GOT3 (cell line): ENCODE data around the gene DDHD1.

Experiments used
- DNase-seq: peaks from one replicate; lab custom pipeline; 2025; ENCODE audit warnings: mixed read lengths; lab: John Stamatoyannopoulos, UW

Gene DDHD1

GRCh38 chr14:53034036-53034435, 119.1 kb downstream of the DDHD1 start:
- no peak for DNase-seq

DNA sequence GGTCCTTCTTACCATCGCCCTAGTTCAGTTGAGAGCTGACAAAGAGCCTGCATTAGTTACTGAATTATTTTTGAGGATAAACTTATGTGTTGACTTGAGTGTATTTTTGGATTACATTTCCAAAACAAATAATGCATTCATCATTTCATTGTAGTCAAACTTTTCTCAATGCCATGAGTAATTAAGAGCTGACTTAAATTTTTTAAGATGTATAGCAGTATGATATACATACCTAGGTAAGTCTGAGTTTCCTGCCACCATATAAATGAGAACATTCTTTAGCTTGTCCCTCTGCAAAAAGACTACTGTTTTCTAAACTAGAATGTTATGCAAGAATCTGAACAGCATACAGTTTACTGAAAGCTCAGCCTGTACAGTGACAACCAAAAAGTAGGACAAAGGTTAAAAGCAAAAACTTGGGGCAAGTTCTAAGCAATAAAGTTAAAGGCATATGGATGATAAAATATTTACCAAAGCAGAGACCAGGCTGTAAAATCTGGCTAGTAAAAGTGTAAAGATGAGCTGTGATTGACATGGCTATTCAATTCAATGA, 120.2 kb downstream of the DDHD1 start:
- no peak for DNase-seq

- no peak for DNase-seq
Measured at GRCh38 chr14:53032161-53032803, 120.8 kb downstream of the DDHD1 start.

DNA sequence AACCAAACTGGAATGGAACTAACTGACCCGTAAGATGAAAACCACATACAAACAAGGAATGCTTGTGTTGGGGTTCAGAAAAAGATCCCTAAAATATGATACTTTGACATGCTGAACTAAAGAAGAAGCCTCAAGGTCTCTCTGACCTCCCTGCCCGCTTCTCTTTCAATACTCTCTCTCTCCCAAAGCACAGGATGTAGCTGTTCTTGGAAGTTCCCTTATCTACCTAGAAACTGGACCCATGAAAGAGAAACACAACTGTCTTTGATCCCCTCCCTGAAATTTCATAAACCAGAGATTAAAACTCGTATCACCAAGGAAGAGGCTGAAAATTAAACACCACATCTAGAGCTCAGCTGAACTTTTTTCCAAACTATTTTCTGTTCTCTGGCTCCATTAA, 125.6 kb downstream of the DDHD1 start:
- DNase-seq = no peak

DNA sequence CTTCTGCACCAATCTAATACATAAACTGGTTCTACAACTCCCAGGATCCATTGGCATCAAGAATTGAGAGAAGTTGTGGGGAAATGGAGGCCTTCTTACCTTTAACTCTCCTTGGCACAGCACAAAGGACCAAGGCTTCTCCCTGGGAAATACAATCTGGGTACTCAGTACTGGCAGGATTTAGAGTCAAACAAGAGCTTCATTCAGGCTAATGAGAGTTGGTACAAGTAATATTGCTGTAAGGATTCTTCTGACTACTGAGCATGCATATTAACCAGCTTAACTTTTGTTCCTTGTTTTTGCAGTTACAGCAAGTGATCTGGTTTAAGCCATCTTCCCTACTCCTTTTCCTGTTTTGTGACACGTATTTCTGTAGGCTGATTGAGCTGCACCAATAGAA, 126.1 kb downstream of the DDHD1 start:
- DNase-seq = no peak

GRCh38 chr14:53023325-53023724, 129.8 kb downstream of the DDHD1 start:
- DNase-seq = no peak

GRCh38 chr14:53022593-53022992, 130.5 kb downstream of the DDHD1 start:
- DNase-seq = no peak

DNA sequence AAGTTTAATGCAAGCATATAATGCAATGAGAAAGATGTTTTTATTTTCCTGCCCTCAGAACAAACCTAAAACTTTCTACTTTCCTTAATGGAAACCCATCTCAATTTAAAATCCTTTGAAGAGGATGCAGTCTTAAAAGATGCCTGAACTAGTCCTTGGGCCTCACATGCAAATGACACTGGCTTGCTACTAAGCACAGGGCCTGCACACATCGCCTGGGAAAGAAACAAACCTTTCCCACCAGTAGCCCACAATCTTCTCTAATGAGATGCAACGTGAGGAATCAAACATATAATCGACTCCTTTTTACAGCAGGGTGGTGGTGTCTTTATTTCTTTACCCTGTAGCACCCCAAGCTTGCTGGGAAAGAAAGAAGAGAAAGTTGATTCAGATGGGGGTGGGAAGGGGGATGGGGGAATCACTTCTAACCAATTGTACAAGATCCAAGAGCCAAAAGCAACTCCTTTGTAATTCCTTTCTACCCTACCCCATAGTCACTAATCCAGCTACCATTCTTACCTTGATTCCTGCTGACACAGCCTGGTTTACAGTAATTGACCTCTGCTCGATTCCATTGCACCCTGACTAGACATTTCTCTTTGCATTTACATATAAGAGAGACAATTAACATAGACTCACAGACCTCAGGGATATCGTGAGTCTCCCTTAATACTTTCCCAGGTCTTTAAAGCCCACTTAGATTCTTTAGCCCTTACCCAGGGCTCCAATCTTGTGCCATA, 132.8 kb downstream of the DDHD1 start:
- DNase-seq = no peak

DNA sequence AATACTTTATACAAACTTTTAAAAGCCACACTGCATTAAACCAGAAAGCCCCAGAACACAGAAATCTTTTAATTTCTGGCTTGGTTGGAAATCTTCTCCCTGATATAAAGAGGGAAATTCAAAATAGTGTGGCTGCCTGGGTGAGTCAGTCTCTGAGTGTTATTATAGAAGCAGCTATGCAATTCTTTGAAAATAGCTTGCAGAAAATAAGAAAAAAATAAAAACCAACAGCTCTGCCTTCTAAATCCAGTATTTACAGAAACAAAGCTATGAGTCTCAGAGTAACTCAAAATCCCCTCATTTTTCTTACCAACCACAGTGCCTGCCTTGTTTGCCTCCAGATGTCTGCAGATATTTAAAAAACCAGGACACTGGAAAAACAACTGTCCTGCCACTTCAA, 133.7 kb downstream of the DDHD1 start:
- DNase-seq = no peak

GRCh38 chr14:53017837-53018236, 135.3 kb downstream of the DDHD1 start:
- no peak for DNase-seq

GRCh38 chr14:53016919-53017318, 136.2 kb downstream of the DDHD1 start:
- DNase-seq = no peak

GRCh38 chr14:53016491-53016890, 136.6 kb downstream of the DDHD1 start:
- no peak for DNase-seq

GRCh38 chr14:53011053-53011462, 142.1 kb downstream of the DDHD1 start:
- peak; percentile 8 for DNase-seq

GRCh38 chr14:53010193-53011040, 142.7 kb downstream of the DDHD1 start:
- DNase-seq = no peak

DNA sequence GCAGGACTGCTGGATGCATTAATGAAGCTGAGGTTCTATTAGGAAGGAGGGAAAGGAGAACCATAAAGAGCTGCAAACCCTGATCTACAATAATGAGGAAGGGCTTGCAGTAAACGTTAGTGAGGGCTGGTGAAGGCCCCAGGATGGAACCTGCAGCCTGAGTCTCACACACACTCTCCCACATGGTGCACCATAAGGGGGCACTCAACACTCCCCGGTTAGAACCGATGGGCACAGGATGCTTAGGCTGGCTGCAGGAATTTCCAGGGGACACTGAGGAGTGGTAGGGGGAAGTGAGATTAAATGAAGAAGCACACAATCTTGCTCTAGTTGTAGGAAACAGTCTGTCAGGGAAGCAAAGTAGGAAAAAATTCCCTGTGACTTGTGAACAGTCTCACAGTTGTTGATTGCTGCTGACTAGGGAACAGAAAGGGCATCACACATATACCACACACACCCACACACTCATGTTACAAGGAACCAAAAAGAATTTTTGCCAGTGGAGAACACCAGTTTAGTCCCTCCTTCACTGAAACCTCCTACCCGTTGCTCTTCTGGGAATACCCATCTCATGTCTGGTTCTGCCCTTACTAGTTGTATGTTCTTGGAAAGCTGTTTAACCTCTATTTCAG, 146.1 kb downstream of the DDHD1 start:
- DNase-seq = no peak

GRCh38 chr14:53004976-53005375, 148.1 kb downstream of the DDHD1 start:
- no peak for DNase-seq

DNA sequence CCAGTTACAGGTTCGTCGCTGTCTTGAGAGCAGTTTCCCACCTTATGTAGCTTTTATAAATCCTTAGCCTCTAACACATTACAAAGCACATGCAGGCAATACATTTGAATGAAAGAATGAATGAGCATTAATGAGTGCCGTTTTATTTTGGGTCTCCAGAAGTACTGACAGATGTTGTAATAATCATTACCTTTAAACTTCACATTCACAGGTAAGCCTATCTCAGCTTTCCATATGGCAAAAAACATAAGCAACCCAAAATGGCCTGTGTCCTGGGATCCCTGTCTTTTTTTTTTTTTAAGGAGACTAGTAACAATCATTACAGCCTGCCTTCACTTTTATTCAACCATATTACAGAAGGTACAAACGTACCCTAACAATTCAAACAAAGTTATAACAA, 149.3 kb downstream of the DDHD1 start:
- DNase-seq = no peak

DNA sequence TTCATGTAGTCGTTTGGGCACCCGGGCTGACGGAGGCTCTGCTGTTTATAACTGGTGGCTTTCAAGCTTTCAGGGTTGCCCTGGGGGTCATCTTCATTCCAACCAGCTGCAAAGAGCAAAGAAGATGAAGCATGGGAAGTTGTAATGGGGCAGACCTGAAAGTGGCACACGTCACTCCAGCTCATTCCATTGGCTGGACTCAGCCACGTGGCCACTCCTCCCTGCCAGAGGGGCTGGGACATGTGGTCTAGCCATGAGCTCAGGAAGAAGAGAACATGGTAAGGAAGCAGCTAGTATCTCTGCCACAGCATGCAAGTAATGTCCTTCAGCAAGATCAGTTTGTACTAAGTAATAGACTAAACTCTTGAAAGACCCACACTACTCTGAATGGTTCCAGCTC, 150.5 kb downstream of the DDHD1 start:
- DNase-seq = no peak

DNA sequence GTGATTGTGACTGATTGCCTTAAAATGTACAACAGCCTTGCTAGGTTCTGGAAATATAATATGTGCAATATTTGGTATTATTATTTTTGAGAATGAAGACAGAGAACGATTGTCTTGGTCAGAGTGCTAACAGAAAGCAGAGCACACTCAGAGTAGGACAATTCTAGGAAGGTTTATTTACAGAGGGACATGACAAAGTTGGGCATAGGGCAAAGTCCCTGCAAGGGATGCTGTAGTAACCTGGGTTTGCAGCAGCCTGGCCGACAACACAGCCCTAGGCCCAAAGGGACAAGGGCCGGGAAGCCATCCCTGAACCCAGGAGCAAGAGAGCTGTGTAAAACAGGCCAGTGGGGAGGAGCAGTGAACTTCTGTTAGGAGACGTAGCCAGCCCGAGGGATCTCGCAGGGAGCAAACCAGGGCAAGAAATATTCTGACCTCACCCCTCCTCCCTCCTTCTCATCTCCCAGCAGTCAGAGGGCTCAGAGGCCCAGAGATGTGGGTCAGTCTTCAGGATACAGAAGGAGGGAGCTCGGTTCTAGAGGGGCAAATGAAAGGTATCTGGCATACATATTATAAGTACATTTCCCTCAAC, 151.2 kb downstream of the DDHD1 start:
- DNase-seq = no peak

DNA sequence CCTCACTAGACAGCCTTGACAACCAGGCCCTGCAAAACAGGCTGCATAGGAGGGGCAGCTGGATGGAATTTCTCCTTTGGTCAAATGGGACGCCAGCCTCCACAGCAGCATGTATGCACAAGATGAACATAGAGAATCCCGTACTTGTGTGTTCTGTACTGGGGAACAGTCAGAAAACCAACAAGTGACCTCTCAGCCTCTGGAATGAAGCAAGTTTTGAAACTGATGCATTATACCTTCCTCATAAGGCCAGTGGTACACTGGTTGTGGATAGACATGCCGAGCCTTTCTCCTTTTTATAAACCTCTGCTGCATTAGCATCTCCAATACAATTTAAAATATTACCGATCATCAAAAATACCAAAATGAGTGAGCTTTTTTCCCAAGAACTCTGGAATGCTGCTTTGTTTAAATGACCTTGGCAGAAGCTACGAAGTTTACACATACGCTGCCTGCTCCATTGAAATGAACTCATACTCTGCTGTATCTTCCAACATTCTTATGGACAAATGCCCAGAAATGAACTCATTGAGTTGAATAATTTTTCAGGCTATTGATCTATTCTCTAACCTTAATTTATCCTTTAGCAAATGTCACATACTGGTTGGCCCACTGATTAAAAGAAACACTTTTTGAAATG, 154.6 kb downstream of the DDHD1 start:
- DNase-seq = no peak

GRCh38 chr14:52996493-52996892, 156.6 kb downstream of the DDHD1 start:
- no peak for DNase-seq
